Left ventricle myocardium superior (tissue), 1 donor: ENCODE data around the gene RSRC1. TPM values are rescaled to one million over a fixed set of nuclear protein-coding genes. Genes with fewer than 3 reads are reported as not detected.

Experiments used
- total RNA-seq: library from RNA; stranded (reverse); fragmentation: NEBNext Ultra II Directional; extraction: Animal tissue kit (Norgen Biotek cat#: 25700); gene quantifications from one replicate; pipeline ENCODE4 v1.2.1, GENCODE V29; 2021
- donor health status: DM: no; HTN: yes; CAD: no; lungs with severe emphysema.

RSRC1 gene
- total RNA-seq, 1 donor from 2014 or later: 20.6 TPM

Other genes starting within 250 kb of the RSRC1 start
- gene SHOX2, start 3.7 kb upstream of the RSRC1 start, total RNA-seq: 0.87 TPM